ENCODE measurements around the gene PPFIBP1.
"Not testable (repeated sequence)": the region's sequence is repeated elsewhere in the genome, so short reads cannot be mapped to it uniquely, and the experiment has no call there.

Gene PPFIBP1

GRCh38 chr12:27566626-27567025 is 42.6 kb downstream of the PPFIBP1 start:
- DNase-seq (ENCODE audit: low spot score): no peak

GRCh38 chr12:27571463-27571862 is 47.5 kb downstream of the PPFIBP1 start:
- DNase-seq (ENCODE audit: low spot score): no peak

- no peak for DNase-seq (ENCODE audit: low spot score)
Measured at GRCh38 chr12:27572486-27573255, 48.7 kb downstream of the PPFIBP1 start.

GRCh38 chr12:27573972-27574371 is 50.0 kb downstream of the PPFIBP1 start:
- DNase-seq (ENCODE audit: low spot score): no peak

GRCh38 chr12:27575090-27575761 is 51.2 kb downstream of the PPFIBP1 start:
- DNase-seq (ENCODE audit: low spot score): no peak

GRCh38 chr12:27575762-27576118 is 51.7 kb downstream of the PPFIBP1 start:
- no peak for DNase-seq (ENCODE audit: low spot score)

- DNase-seq (ENCODE audit: low spot score): no peak
Measured at GRCh38 chr12:27576667-27577347, 52.8 kb downstream of the PPFIBP1 start.

- DNase-seq (ENCODE audit: low spot score): no peak
Measured at GRCh38 chr12:27577688-27578087, 53.7 kb downstream of the PPFIBP1 start.

GRCh38 chr12:27578689-27579372 is 54.8 kb downstream of the PPFIBP1 start:
- no peak for DNase-seq (ENCODE audit: low spot score)

- DNase-seq (ENCODE audit: low spot score): no peak
Measured at GRCh38 chr12:27580561-27581330, 56.7 kb downstream of the PPFIBP1 start.

GRCh38 chr12:27581331-27581671 is 57.3 kb downstream of the PPFIBP1 start:
- DNase-seq (ENCODE audit: low spot score): not testable (repeated sequence)

GRCh38 chr12:27581833-27582232 is 57.8 kb downstream of the PPFIBP1 start:
- DNase-seq (ENCODE audit: low spot score): not testable (repeated sequence)

GRCh38 chr12:27582445-27582844 is 58.4 kb downstream of the PPFIBP1 start:
- not testable (repeated sequence) for DNase-seq (ENCODE audit: low spot score)

GRCh38 chr12:27583057-27583797 is 59.2 kb downstream of the PPFIBP1 start:
- DNase-seq (ENCODE audit: low spot score): no peak

- no peak for DNase-seq (ENCODE audit: low spot score)
Measured at GRCh38 chr12:27583981-27584380, 60.0 kb downstream of the PPFIBP1 start.

GRCh38 chr12:27585739-27586265 is 61.8 kb downstream of the PPFIBP1 start:
- no peak for DNase-seq (ENCODE audit: low spot score)

GRCh38 chr12:27588075-27588730 is 64.2 kb downstream of the PPFIBP1 start:
- not testable (repeated sequence) for DNase-seq (ENCODE audit: low spot score)

- no peak for DNase-seq (ENCODE audit: low spot score)
Measured at GRCh38 chr12:27588776-27589175, 64.8 kb downstream of the PPFIBP1 start.

- no peak for DNase-seq (ENCODE audit: low spot score)
Measured at GRCh38 chr12:27589419-27589818, 65.4 kb downstream of the PPFIBP1 start.

GRCh38 chr12:27591698-27592097 is 67.7 kb downstream of the PPFIBP1 start:
- not testable (repeated sequence) for DNase-seq (ENCODE audit: low spot score)

All from NAMALWA (cell line).